Stimulated activated CD4-positive, alpha-beta T cell treated with anti-CD3 and anti-CD28 coated beads, Interleukin-12 subunit alpha, Interleukin-12 subunit beta, amount 100 ng/mL, for 48 hours (primary cell): Measurements from ENCODE around the gene QRFP.

Experiments
- DNase-seq, 3 donors: peaks; one replicate each; pipeline ENCODE4 v3.0.0-alpha.2; 2020; ENCODE audit warnings: low read depth in 2 of 3, low spot score in 1 of 3

The QRFP gene

GRCh38 chr9:130890870-130891687 lies 5.5 kb downstream of the QRFP start:
- DNase-seq = no peak

- no peak for DNase-seq
Observed at GRCh38 chr9:130890124-130890523, 6.5 kb downstream of the QRFP start.

GRCh38 chr9:130888146-130888885 lies 8.3 kb downstream of the QRFP start:
- no peak for DNase-seq

- no peak for DNase-seq
Observed at GRCh38 chr9:130887494-130888144, 9.0 kb downstream of the QRFP start.

- DNase-seq = no peak
Observed at GRCh38 chr9:130886981-130887380, 9.6 kb downstream of the QRFP start.

GRCh38 chr9:130885484-130886375 lies 10.9 kb downstream of the QRFP start:
- no peak for DNase-seq

- no peak for DNase-seq
Observed at GRCh38 chr9:130884542-130885483, 11.8 kb downstream of the QRFP start.

GRCh38 chr9:130884111-130884531 lies 12.5 kb downstream of the QRFP start:
- no peak for DNase-seq

- no peak for DNase-seq
Observed at GRCh38 chr9:130883479-130883878, 13.1 kb downstream of the QRFP start.

GRCh38 chr9:130882696-130883225 lies 13.9 kb downstream of the QRFP start:
- DNase-seq = no peak

GRCh38 chr9:130881516-130881915 lies 15.1 kb downstream of the QRFP start:
- no peak for DNase-seq

- no peak for DNase-seq
Observed at GRCh38 chr9:130880599-130881220, 15.9 kb downstream of the QRFP start.

- DNase-seq = no peak
Observed at GRCh38 chr9:130879863-130880411, 16.7 kb downstream of the QRFP start.

GRCh38 chr9:130878295-130878694 lies 18.3 kb downstream of the QRFP start:
- no peak for DNase-seq

GRCh38 chr9:130877300-130877699 lies 19.3 kb downstream of the QRFP start:
- no peak for DNase-seq

GRCh38 chr9:130874783-130875182 lies 21.8 kb downstream of the QRFP start:
- no peak for DNase-seq

- no peak for DNase-seq
Observed at GRCh38 chr9:130873966-130874365, 22.6 kb downstream of the QRFP start.

GRCh38 chr9:130872912-130873503 lies 23.6 kb downstream of the QRFP start:
- DNase-seq = no peak
